NB4 (cell line): ENCODE results near the gene TNS2.

Experiments used
- DNase-seq: peaks from one replicate; pipeline ENCODE4 v3.0.0; 2010; ENCODE audit warnings: low read depth
- H3K4me3 ChIP-seq: one replicate; pipeline ENCODE4 v1.5.1; 2011; ENCODE audit warnings: mild to moderate bottlenecking, low read depth, low read length, moderate library complexity
- MYC ChIP-seq: IDR thresholded peaks from 2 replicates; pipeline ENCODE4 v1.6.1; 2011; ENCODE audit warnings: low read depth, low read length
- POLR2A ChIP-seq: IDR thresholded peaks from 2 replicates; pipeline ENCODE4 v1.6.1; 2011; ENCODE audit warnings: mild to moderate bottlenecking; ENCODE audit not compliant: insufficient read length; ENCODE audit errors: extremely low read depth
- TF ChIP-seq, protein P1 (sequence below): IDR thresholded peaks from 2 replicates; pipeline ENCODE4 v1.6.1; 2011; ENCODE audit warnings: low read depth, low read length
- TF ChIP-seq, protein P2 (sequence below): IDR thresholded peaks from one replicate; pipeline ENCODE4 v1.5.1; 2012; ENCODE audit warnings: low read depth, low read length

TNS2 gene

DNA sequence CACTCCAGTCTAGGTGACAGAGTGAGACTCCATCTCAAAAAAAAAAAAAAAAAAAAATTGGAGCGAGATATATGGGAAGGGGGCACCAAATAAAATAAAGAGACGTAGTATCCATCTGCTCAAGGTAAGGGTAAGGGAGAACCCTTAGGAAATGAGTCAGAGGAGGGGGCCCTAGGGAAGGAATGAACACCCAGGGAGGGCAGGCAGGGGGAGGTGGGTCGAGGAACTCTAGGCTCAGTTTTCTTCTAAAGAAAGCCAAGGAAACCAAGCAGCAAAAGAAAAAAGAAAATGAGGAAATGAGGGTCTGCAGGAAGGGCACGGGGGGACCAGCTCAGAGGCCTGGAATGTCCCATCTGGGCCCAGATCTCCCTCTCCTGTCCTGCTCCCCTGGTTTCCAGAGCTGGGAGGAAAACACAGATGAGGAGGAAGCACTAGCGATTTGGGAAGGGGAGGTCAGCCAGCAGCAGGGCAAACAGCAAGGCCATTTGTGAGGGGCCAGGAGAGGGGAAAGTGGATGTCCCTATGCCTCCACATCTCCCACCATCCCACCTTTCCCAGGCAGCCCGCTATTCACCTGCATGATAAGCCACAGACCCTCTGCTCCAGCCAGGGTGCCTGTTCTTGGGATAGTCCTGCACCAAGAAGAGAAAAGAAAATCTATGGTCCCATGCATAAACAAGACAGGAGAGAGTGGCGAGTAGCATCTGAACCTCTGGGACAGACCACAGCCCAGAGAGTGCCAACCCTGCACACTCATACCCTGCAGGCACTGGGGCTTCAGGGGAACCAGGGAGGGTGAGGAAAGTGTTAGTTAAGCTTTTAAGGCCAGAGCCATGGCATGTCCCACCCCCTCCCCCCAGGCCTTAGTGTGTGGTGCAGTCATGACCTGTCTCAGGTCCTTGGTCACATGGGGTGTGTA is 17.5 kb downstream of the TNS2 start:
- TF ChIP-seq, protein P1, sequence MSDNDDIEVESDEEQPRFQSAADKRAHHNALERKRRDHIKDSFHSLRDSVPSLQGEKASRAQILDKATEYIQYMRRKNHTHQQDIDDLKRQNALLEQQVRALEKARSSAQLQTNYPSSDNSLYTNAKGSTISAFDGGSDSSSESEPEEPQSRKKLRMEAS = no peak
- TF ChIP-seq, protein P2, sequence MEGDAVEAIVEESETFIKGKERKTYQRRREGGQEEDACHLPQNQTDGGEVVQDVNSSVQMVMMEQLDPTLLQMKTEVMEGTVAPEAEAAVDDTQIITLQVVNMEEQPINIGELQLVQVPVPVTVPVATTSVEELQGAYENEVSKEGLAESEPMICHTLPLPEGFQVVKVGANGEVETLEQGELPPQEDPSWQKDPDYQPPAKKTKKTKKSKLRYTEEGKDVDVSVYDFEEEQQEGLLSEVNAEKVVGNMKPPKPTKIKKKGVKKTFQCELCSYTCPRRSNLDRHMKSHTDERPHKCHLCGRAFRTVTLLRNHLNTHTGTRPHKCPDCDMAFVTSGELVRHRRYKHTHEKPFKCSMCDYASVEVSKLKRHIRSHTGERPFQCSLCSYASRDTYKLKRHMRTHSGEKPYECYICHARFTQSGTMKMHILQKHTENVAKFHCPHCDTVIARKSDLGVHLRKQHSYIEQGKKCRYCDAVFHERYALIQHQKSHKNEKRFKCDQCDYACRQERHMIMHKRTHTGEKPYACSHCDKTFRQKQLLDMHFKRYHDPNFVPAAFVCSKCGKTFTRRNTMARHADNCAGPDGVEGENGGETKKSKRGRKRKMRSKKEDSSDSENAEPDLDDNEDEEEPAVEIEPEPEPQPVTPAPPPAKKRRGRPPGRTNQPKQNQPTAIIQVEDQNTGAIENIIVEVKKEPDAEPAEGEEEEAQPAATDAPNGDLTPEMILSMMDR = no peak
- no peak for TF ChIP-seq POLR2A
- no peak for TF ChIP-seq MYC

DNA sequence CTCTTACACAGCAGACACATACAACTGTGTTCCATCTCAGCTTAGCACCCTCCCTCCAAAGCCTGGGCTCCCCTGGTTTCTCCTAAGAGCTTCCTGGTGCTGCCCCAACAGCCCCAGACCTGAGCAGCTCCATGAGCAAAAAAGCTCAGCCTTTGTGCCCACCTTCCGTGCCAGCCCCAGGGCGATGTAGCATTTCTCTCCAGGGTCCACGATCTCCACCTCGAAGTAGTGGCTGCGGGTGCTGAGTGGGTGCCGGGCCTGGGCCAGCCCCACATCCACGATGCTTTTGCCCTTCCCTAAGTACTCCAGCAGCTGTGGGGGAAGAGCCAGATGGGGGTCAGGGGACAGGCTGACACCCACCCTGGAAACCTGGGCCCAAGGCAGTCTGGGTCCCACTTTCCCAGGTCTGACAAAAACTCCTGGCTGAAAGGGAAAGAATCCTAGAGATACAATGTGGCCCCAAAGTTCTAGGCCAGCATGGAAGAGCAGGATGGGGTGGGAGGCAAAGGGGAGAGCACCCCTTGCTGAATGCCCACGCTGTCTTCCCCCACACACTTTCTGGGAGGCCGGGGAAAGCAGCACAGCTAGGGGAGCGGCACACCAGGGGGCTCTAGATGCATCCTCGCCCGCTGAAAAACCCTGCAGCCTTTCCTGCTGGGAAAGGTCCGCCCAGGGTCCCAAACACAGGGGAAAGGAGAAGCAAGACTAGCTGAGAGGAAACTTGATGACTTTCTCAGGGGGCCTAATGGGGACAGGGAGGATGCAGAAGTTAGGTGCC is 18.3 kb downstream of the TNS2 start:
- TF ChIP-seq, protein P1 = no peak
- no peak for TF ChIP-seq MYC
- TF ChIP-seq, protein P2 = no peak
- TF ChIP-seq POLR2A = no peak
- DNase-seq = no peak
- no peak overlapping the region for H3K4me3 ChIP-seq

More for the DNA sequence above, 17.5 kb downstream of the TNS2 start:
- H3K4me3 ChIP-seq = no peak overlapping the region
- no peak for DNase-seq

DNA sequence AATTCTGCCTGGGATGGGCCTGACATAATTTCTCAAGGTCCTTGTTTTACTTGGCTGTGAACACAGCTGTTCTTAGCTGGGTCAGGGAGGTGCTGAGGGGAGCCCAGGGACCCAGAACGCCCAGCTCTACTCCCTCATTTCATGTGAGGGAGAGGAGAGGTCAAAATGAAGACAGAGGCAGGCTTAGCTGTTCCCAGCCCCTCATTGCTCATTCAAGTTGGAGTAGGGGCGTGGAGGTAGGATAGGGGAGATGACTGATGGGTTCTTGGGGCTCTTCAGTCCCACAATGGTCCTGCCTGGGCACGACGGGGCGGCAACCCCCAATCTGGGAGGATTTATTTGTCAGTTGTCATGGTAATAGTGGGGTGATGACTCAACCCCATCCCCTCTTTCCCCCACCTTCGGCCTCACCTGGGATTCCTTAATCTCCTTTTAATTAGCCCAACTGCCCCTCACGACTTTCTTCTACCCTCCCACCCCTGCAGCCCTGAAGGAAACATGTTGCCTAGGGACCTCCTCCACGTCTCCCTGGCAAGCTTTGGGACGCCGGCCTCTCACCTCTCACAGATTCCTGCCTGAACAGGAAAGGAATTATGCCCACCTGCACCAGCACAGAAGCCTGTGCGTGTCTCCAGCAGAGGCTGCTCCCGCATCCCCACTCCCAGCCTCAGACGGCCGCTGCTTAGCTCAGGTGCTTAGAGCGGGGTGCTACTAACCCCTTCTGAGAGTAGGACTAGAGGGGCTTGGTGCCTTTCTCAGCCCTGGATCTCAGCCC is 19.1 kb downstream of the TNS2 start:
- no peak for DNase-seq
- TF ChIP-seq, protein P2 = no peak
- TF ChIP-seq POLR2A = no peak
- TF ChIP-seq, protein P1 = no peak
- TF ChIP-seq MYC = no peak
- no peak overlapping the region for H3K4me3 ChIP-seq

DNA sequence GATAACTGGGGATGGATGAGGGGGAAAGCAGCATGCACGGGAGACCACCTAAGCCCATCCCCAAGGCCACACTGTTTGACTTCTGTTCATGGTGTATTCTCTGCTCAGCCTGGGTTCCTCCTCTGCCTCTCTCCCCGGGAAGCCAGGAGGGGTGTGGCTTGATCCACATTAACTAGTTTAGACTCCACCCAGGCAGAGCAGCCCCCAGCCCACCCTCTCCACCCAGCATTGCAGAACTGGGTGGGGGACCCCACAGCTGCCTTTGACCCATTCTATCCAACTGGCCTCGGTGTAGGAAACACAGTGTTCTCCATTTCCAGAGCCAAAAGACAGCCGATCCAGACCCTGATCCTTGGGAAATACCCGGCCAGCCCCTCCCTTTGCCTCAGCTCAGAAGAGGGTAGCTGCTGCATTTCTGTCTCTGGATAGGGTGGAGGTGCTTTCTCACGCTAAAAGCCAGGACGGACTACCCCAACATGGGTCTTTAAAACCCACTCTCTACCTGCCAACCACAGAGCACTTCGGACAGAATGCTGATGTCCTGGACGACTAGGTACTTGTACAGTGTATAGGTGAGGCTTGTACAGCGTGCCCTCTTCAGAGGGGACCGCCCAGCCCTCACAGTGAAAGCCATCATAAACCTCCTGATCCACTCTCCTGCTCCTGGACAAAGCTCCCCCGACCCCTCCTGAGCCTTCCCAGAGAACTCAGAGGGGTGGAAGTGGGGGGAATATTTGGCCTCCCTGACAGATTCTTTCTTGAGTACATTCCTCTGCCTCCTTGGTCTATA is 20.0 kb downstream of the TNS2 start:
- H3K4me3 ChIP-seq = no peak overlapping the region
- no peak for DNase-seq
- no peak for TF ChIP-seq POLR2A
- TF ChIP-seq MYC = no peak
- TF ChIP-seq, protein P1 = no peak
- TF ChIP-seq, protein P2 = no peak
